Loucy (cell line): Measurements from ENCODE around the gene CPEB1.

Experiments
- H2AFZ ChIP-seq: fragments of 200-600 bp; sonication (generic); 2 replicates; pipeline ENCODE4 v1.6.0; 2016; ENCODE audit warnings: antibody characterized with exemption, mild to moderate bottlenecking, low read length, moderate library complexity
- H3F3A ChIP-seq: fragments of 200-600 bp; 2 replicates; pipeline ENCODE4 v1.6.0; 2016; ENCODE audit warnings: antibody characterized with exemption, low read depth, mild to moderate bottlenecking
- H3K27me3 ChIP-seq: fragments of 200-600 bp; sonication (generic); 2 replicates; pipeline ENCODE4 v1.6.1; 2014; ENCODE audit warnings: low read length, mild to moderate bottlenecking; ENCODE audit not compliant: insufficient read depth, poor library complexity, severe bottlenecking
- H3K36me3 ChIP-seq: fragments of 200-600 bp; sonication (generic); 2 replicates; pipeline ENCODE4 v1.6.1; 2016; ENCODE audit warnings: low read length; ENCODE audit not compliant: insufficient read depth
- H3K4me1 ChIP-seq: fragments of 200-600 bp; sonication (generic); 2 replicates; pipeline ENCODE4 v1.5.1; 2014; ENCODE audit warnings: low read length, mild to moderate bottlenecking; ENCODE audit not compliant: insufficient read depth, poor library complexity, severe bottlenecking
- H3K4me2 ChIP-seq: fragments of 200-600 bp; sonication (generic); 2 replicates; pipeline ENCODE4 v1.6.0; 2014; ENCODE audit warnings: antibody characterized with exemption, low read length, low read depth, mild to moderate bottlenecking; ENCODE audit not compliant: poor library complexity, severe bottlenecking
- H3K4me3 ChIP-seq: fragments of 200-600 bp; sonication (generic); 2 replicates; pipeline ENCODE4 v1.5.1; 2014; ENCODE audit warnings: low read length, mild to moderate bottlenecking, mixed read lengths; ENCODE audit not compliant: poor library complexity, severe bottlenecking
- H3K79me2 ChIP-seq: fragments of 200-600 bp; sonication (generic); 2 replicates; pipeline ENCODE4 v1.6.1; 2014; ENCODE audit warnings: low read length; ENCODE audit not compliant: insufficient read depth
- H3K9ac ChIP-seq: fragments of 200-600 bp; sonication (generic); 2 replicates; pipeline ENCODE4 v1.6.0; 2014; ENCODE audit warnings: mild to moderate bottlenecking, low read depth, low read length, moderate library complexity; ENCODE audit not compliant: poor library complexity, severe bottlenecking
- H3K9me2 ChIP-seq: fragments of 200-600 bp; sonication (generic); replicated peaks from 2 replicates; pipeline ENCODE4 v1.6.1; 2016; ENCODE audit warnings: low read depth, low read length, mixed read lengths
- H3K9me3 ChIP-seq: fragments of 200-600 bp; sonication (generic); 2 replicates; pipeline ENCODE4 v1.6.1; 2014; ENCODE audit warnings: mild to moderate bottlenecking, antibody characterized with exemption, low read length, low read depth; ENCODE audit not compliant: insufficient read depth
- H4K20me1 ChIP-seq: fragments of 200-600 bp; sonication (generic); 2 replicates; pipeline ENCODE4 v1.6.0; 2014; ENCODE audit warnings: antibody characterized with exemption, low read length, mild to moderate bottlenecking; ENCODE audit not compliant: insufficient read depth, poor library complexity, severe bottlenecking
- EZH2phosphoT487 ChIP-seq: fragments of 200-600 bp; IDR thresholded peaks from 2 replicates; pipeline ENCODE4 v1.6.1; 2018; ENCODE audit warnings: antibody characterized with exemption, mild to moderate bottlenecking, moderate library complexity, borderline replicate concordance
- TF ChIP-seq, protein P1 (sequence below): fragments of 200-600 bp; sonication (generic); conservative IDR thresholded peaks from 2 replicates; pipeline ENCODE4 v1.5.1; 2014; ENCODE audit warnings: mild to moderate bottlenecking, antibody characterized with exemption, low read length

The CPEB1 gene

GRCh38 chr15:82688691-82689090, 41.5 kb upstream of the CPEB1 start:
- Histone ChIP-seq H4K20me1 (no peaks in the 10 kb centered on the region), H3K9me2 (no peaks in the 10 kb centered on the region), H3K79me2 (no peaks in the 10 kb centered on the region), H2AFZ (no peak overlapping the region), H3K9me3 (no peaks in the 10 kb centered on the region), H3K36me3 (no peaks in the 10 kb centered on the region), H3K9ac (no peak overlapping the region), H3K4me1 (no peaks in the 10 kb centered on the region), H3K4me3 (no peak overlapping the region), H3K27me3 (no peaks in the 10 kb centered on the region), H3K4me2 (no peak overlapping the region), H3F3A (no peaks in the 10 kb centered on the region)
- TF ChIP-seq EZH2phosphoT487, result no peak
- TF ChIP-seq, protein P1, sequence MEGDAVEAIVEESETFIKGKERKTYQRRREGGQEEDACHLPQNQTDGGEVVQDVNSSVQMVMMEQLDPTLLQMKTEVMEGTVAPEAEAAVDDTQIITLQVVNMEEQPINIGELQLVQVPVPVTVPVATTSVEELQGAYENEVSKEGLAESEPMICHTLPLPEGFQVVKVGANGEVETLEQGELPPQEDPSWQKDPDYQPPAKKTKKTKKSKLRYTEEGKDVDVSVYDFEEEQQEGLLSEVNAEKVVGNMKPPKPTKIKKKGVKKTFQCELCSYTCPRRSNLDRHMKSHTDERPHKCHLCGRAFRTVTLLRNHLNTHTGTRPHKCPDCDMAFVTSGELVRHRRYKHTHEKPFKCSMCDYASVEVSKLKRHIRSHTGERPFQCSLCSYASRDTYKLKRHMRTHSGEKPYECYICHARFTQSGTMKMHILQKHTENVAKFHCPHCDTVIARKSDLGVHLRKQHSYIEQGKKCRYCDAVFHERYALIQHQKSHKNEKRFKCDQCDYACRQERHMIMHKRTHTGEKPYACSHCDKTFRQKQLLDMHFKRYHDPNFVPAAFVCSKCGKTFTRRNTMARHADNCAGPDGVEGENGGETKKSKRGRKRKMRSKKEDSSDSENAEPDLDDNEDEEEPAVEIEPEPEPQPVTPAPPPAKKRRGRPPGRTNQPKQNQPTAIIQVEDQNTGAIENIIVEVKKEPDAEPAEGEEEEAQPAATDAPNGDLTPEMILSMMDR, result no peak

- Histone ChIP-seq H3K4me3 (no peak overlapping the region), H3K27me3 (no peaks in the 10 kb centered on the region), H3K9me3 (no peaks in the 10 kb centered on the region), H3K9me2 (no peaks in the 10 kb centered on the region), H3K4me1 (no peaks in the 10 kb centered on the region), H2AFZ (no peak overlapping the region), H3K79me2 (no peaks in the 10 kb centered on the region), H4K20me1 (no peaks in the 10 kb centered on the region), H3K36me3 (no peaks in the 10 kb centered on the region), H3K4me2 (no peak overlapping the region), H3K9ac (no peak overlapping the region), H3F3A (no peaks in the 10 kb centered on the region)
- TF ChIP-seq, protein P1, result no peak
- TF ChIP-seq EZH2phosphoT487, result no peak
Measured at GRCh38 chr15:82681371-82681770, 34.2 kb upstream of the CPEB1 start.

DNA sequence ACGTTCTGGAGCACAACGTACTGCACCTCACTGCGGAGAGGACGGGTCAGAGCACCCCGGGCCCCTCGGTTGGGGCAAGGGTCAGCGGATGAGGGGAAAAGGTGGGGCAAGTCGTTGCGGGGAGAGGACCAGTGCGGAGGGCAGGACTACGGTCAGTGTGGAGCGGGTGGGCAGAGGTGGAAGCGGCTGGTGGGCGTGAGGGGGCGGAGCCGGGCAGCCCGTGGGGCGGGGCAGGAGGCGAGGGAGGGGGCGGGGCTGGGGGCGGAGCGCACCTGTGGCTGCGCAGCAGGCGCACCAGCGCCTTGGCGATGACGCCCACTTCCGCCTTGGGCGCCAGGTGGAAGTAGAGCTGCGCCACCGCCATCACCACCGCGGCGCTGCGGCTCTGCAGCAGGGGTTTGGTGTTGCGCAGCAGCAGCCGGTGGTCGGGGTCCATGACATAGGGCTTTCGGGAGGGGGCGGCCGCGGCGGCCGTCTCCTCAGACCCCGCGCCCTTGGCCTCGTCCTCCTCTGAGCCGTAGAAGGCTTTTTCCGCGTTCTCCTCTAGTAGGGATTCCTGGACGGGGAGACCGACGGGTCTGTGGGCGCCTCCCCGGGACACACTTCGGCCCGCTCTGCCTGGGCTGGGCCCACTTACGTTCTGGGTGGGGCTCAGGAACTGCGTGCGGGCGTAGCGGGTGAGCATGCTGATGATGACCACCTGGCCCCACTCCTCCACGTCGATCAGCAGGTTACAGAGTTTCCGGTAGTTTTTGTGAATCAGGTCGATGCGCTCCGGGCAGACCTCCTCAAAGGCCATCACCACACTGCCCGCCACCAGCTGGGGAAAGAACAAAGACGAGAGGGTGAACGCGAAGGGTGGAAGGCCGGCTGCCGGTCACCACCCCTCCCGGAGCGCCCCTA, 33.3 kb upstream of the CPEB1 start:
- H3K4me3 ChIP-seq, result no peak overlapping the region

More for the DNA sequence above, 33.3 kb upstream of the CPEB1 start:
- Histone ChIP-seq H3K4me1 (no peaks in the 10 kb centered on the region), H3K27me3 (no peaks in the 10 kb centered on the region), H3K36me3 (no peaks in the 10 kb centered on the region), H4K20me1 (no peaks in the 10 kb centered on the region), H3K9me3 (no peaks in the 10 kb centered on the region), H3F3A (no peaks in the 10 kb centered on the region), H3K9me2 (no peaks in the 10 kb centered on the region), H3K9ac (no peak overlapping the region), H3K79me2 (no peaks in the 10 kb centered on the region), H2AFZ (no peak overlapping the region), H3K4me2 (no peak overlapping the region)
- no peak for TF ChIP-seq EZH2phosphoT487
- TF ChIP-seq, protein P1, result no peak
